RPMI8226 (cell line): ENCODE measurements around the gene AP2A2.
A peak's percentile ranks its signal among the peaks of the same experiment; 100 is the strongest.

Experiments used
- DNase-seq: peaks from one replicate; pipeline ENCODE4 v3.0.0-alpha.2; 2015

AP2A2 gene

GRCh38 chr11:1032310-1032891 lies 106.7 kb downstream of the AP2A2 start:
- no peak for DNase-seq

GRCh38 chr11:1033016-1033798 lies 107.5 kb downstream of the AP2A2 start:
- DNase-seq: no peak

- DNase-seq: peak; percentile 11
These were observed 108.3 kb downstream of the AP2A2 start for GRCh38 chr11:1034001-1034400.

GRCh38 chr11:1034456-1035295 lies 109.0 kb downstream of the AP2A2 start:
- DNase-seq: no peak

- no peak for DNase-seq
These were observed 110.1 kb downstream of the AP2A2 start for GRCh38 chr11:1035577-1036283.

GRCh38 chr11:1036303-1036923 lies 110.7 kb downstream of the AP2A2 start, which contains the start of gene MUC6:
TSS of gene MUC6 (minus strand) at chr11:1036718. CDS start at chr11:1036655, 63 bp downstream.
- DNase-seq: no peak

GRCh38 chr11:1036931-1037330 lies 111.3 kb downstream of the AP2A2 start:
- DNase-seq: no peak

- DNase-seq: no peak
These were observed 111.9 kb downstream of the AP2A2 start for GRCh38 chr11:1037506-1038055.

GRCh38 chr11:1038361-1038760 lies 112.7 kb downstream of the AP2A2 start:
- no peak for DNase-seq

GRCh38 chr11:1038921-1039320 lies 113.3 kb downstream of the AP2A2 start:
- DNase-seq: no peak

GRCh38 chr11:1039481-1040427 lies 114.1 kb downstream of the AP2A2 start:
- DNase-seq: no peak

GRCh38 chr11:1040428-1041148 lies 114.9 kb downstream of the AP2A2 start:
- DNase-seq: no peak

- DNase-seq: no peak
These were observed 115.4 kb downstream of the AP2A2 start for GRCh38 chr11:1041149-1041467.

- DNase-seq: no peak
These were observed 115.8 kb downstream of the AP2A2 start for GRCh38 chr11:1041471-1041870.

- no peak for DNase-seq
These were observed 116.4 kb downstream of the AP2A2 start for GRCh38 chr11:1041936-1042608.

GRCh38 chr11:1042626-1043562 lies 117.2 kb downstream of the AP2A2 start:
- DNase-seq: no peak

- no peak for DNase-seq
These were observed 118.0 kb downstream of the AP2A2 start for GRCh38 chr11:1043563-1044096.

GRCh38 chr11:1044160-1044559 lies 118.5 kb downstream of the AP2A2 start:
- DNase-seq: no peak
